ENCODE data around the gene CELF4. TPM values are rescaled to one million over a fixed set of nuclear protein-coding genes. Genes with fewer than 3 reads are reported as not detected.

Gene CELF4
- total and polyA plus RNA-seq, 2 donors (not counting 3 experiments of a cell fraction or from before 2014, with no cell fraction given), result not detected

DNA sequence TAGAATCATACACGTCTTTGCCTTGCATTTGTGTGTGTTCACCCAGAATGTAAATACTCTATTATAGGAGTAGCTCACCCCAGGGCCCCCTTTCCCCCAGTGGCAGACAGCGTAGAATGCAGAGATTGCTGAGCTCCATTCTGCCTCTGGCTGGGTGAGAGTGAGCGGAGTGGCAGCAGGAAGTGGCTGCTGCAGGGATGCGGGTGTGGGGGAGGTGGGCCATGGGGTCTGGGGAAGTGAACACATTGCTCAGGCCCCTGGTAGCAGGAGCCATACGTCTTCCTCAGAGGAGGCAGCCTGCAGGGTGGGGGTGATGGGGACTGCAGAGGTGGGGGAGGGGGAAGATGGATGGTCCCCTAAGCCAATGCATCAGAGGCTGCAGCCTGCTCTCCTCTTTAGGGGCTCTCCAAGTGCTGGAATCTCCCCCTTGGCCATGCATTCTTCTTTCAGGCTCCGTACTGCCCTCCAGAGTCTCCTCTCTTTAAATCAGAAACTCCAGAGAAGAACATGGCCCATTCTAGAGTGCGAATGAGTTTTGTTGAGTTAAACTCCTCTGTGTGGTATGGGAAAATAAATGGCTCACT, 72.2 kb downstream of the CELF4 start:
- no TSS peak for BruUV-seq (replicated peaks)
- no peaks in the 10 kb centered on the region for H3K79me2 ChIP-seq (ENCODE audit: control insufficient read depth, insufficient read depth, low read length)
- H3K4me2 ChIP-seq (ENCODE audit: insufficient read depth, low read length), result no peak overlapping the region
- no peak overlapping the region for H3K9ac ChIP-seq (replicated peaks; ENCODE audit: extremely low read depth, insufficient read depth, low read length)
- TF ChIP-seq GATA2 (IDR thresholded peaks at IDR 0.05; ENCODE audit: insufficient read depth, insufficient read length, low read depth, low read length) (no peak), EZH2 (IDR thresholded peaks at IDR 0.05; ENCODE audit: borderline replicate concordance, low read depth, low read length, severe bottlenecking) (no peak), FOS (IDR thresholded peaks at IDR 0.05; ENCODE audit: borderline replicate concordance, insufficient read depth, low read length) (no peak), MYC (IDR thresholded peaks at IDR 0.05; ENCODE audit: low read depth, low read length) (no peak), POLR2A (IDR thresholded peaks at IDR 0.05; ENCODE audit: low read depth, low read length) (no peak), POLR2AphosphoS5 (IDR thresholded peaks at IDR 0.05; ENCODE audit: insufficient read depth, low read depth, low read length) (no peak), JUN (IDR thresholded peaks at IDR 0.05; ENCODE audit: borderline replicate concordance, insufficient read depth, insufficient read length, low read depth) (no peak)
- TF ChIP-seq, protein P1, sequence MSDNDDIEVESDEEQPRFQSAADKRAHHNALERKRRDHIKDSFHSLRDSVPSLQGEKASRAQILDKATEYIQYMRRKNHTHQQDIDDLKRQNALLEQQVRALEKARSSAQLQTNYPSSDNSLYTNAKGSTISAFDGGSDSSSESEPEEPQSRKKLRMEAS (IDR thresholded peaks at IDR 0.05; ENCODE audit: insufficient read depth, insufficient read length), result no peak
- TF ChIP-seq, protein P2, sequence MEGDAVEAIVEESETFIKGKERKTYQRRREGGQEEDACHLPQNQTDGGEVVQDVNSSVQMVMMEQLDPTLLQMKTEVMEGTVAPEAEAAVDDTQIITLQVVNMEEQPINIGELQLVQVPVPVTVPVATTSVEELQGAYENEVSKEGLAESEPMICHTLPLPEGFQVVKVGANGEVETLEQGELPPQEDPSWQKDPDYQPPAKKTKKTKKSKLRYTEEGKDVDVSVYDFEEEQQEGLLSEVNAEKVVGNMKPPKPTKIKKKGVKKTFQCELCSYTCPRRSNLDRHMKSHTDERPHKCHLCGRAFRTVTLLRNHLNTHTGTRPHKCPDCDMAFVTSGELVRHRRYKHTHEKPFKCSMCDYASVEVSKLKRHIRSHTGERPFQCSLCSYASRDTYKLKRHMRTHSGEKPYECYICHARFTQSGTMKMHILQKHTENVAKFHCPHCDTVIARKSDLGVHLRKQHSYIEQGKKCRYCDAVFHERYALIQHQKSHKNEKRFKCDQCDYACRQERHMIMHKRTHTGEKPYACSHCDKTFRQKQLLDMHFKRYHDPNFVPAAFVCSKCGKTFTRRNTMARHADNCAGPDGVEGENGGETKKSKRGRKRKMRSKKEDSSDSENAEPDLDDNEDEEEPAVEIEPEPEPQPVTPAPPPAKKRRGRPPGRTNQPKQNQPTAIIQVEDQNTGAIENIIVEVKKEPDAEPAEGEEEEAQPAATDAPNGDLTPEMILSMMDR (IDR thresholded peaks at IDR 0.05; ENCODE audit: extremely low read depth in 1 of 2, insufficient read depth in 1 of 2, low read depth in 1 of 2, low read length in 2 of 2), result no peak
- FAIRE-seq (no peak), DNase-seq (ENCODE audit: low read depth, low spot score) (no peak)
- H3K4me1 ChIP-seq (ENCODE audit: control insufficient read depth, extremely low read depth, insufficient read depth, low read length), result no peaks in the 10 kb centered on the region
- intact Hi-C loops (cut with micrococcal nuclease), result no loop called here
- no peak overlapping the region for H3K4me3 ChIP-seq (replicated peaks in 1 of 3; ENCODE audit: insufficient read depth in 1 of 3, low read depth in 1 of 3, low read length in 3 of 3)
- H3K27me3 ChIP-seq (ENCODE audit: control insufficient read depth in 2 of 2, insufficient read depth in 2 of 2, low read length in 2 of 2), result no peaks in the 10 kb centered on the region
- POLR2A ChIA-PET, result no interaction called here
- H2AFZ ChIP-seq (ENCODE audit: low read depth, low read length), result no peak overlapping the region
- no peaks in the 10 kb centered on the region for H3K9me1 ChIP-seq (replicated peaks; ENCODE audit: control insufficient read depth, extremely low read depth, insufficient read depth, low read length)
- dilution Hi-C loops (cut with MboI; ENCODE audit: extremely low pct_ligation_motif_present, low sequenced_read_pairs), result no loop called here
- no peaks in the 10 kb centered on the region for H3K9me3 ChIP-seq (replicated peaks; ENCODE audit: control insufficient read depth, insufficient read depth, low read length)
- H3K27ac ChIP-seq (ENCODE audit: insufficient read depth, low read depth, low read length), result no peak overlapping the region
- no peaks in the 10 kb centered on the region for H4K20me1 ChIP-seq (replicated peaks; ENCODE audit: control insufficient read depth, extremely low read depth, insufficient read depth, low read length)
- CTCF ChIA-PET, result no interaction called here
- no peaks in the 10 kb centered on the region for H3K36me3 ChIP-seq (ENCODE audit: control insufficient read depth in 2 of 2, extremely low read depth in 1 of 2, insufficient read depth in 2 of 2, low read length in 2 of 2)
